Measurements from ENCODE around the gene SERPINA6. TPM values are rescaled to one million over a fixed set of nuclear protein-coding genes. Genes with fewer than 3 reads are reported as not detected.

Gene SERPINA6
- total RNA-seq, 4 donors from 2014 or later, result 0.48 to 0.82 (median 0.80) TPM; not detected in 1

DNA sequence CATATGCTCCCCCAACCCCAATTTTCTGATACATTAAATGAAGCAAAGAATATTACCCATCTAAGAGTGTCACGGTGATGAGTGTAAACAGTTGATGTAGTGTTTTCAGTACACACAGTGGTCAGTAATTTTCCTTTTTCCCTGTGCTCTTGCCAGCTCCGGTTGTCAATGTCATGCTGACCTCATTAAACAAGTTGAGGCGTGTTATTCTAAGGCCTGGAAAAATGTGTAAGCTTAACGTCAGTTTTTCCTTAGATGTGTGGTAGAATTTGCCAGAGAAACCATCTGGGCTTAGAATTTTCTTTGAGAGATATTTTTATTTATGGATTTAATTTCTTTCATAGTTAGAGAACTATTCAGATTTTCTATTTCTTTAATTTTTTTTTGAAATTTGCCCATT lies 11.7 kb upstream of the SERPINA6 start:
- DNase-seq, result no peak
- intact Hi-C loops (cut with DNase I; ENCODE audit: low total_unique reads), result no loop called here
- in situ Hi-C loops (cut with MboI; ENCODE audit: low pct_ligation_motif_present in 1 of 4, low pct_unique_long_range_greater_than_20kb in 1 of 4, low sequenced_read_pairs in 3 of 4), result no loop called here
- no peaks in the 10 kb centered on the region for H3K9me3 ChIP-seq
- H3K36me3 ChIP-seq, result no peaks in the 10 kb centered on the region
- H3K27ac ChIP-seq, result no peak overlapping the region
- H3K4me3 ChIP-seq, result no peak overlapping the region
- no peak for TF ChIP-seq POLR2A (IDR thresholded peaks at IDR 0.05)
- TF ChIP-seq, protein P1, sequence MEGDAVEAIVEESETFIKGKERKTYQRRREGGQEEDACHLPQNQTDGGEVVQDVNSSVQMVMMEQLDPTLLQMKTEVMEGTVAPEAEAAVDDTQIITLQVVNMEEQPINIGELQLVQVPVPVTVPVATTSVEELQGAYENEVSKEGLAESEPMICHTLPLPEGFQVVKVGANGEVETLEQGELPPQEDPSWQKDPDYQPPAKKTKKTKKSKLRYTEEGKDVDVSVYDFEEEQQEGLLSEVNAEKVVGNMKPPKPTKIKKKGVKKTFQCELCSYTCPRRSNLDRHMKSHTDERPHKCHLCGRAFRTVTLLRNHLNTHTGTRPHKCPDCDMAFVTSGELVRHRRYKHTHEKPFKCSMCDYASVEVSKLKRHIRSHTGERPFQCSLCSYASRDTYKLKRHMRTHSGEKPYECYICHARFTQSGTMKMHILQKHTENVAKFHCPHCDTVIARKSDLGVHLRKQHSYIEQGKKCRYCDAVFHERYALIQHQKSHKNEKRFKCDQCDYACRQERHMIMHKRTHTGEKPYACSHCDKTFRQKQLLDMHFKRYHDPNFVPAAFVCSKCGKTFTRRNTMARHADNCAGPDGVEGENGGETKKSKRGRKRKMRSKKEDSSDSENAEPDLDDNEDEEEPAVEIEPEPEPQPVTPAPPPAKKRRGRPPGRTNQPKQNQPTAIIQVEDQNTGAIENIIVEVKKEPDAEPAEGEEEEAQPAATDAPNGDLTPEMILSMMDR (IDR thresholded peaks at IDR 0.05), result no peak
- no peak for TF ChIP-seq EP300 (IDR thresholded peaks at IDR 0.05; ENCODE audit: low read depth)
- WGBS, 2 donors (ENCODE audit: low coverage in 1 of 2), result 52 to 57% methylated on average over 4 of the region's 4 CpGs
- H3K27me3 ChIP-seq, result no peaks in the 10 kb centered on the region
- peaks cover 0 to 6% (median 0%) of the 10 kb centered on the region in 4 donors for H3K4me1 ChIP-seq

- in situ Hi-C loops (cut with MboI; ENCODE audit: low pct_ligation_motif_present in 1 of 4, low pct_unique_long_range_greater_than_20kb in 1 of 4, low sequenced_read_pairs in 3 of 4) (no loop called here), intact Hi-C loops (cut with DNase I; ENCODE audit: low total_unique reads) (no loop called here)
- H3K27ac ChIP-seq, result no peak overlapping the region
Observed at GRCh38 chr14:94332587-94332986, 9.5 kb upstream of the SERPINA6 start.

GRCh38 chr14:94332063-94332583 lies 9.0 kb upstream of the SERPINA6 start:
- WGBS, 2 donors (ENCODE audit: low coverage in 1 of 2), result 74% methylated on average over 7 of the region's 7 CpGs; no CpG with 5 or more reads in 1 of the 2 donors
- H3K4me1 ChIP-seq, result no peaks in the 10 kb centered on the region
- no peak for DNase-seq
- no peak overlapping the region for H3K27ac ChIP-seq
- no peak overlapping the region for H3K4me3 ChIP-seq
- in situ Hi-C loops (cut with MboI; ENCODE audit: low pct_ligation_motif_present in 1 of 4, low pct_unique_long_range_greater_than_20kb in 1 of 4, low sequenced_read_pairs in 3 of 4), result no loop called here
- no peak for TF ChIP-seq EP300 (IDR thresholded peaks at IDR 0.05; ENCODE audit: low read depth)
- TF ChIP-seq POLR2A (IDR thresholded peaks at IDR 0.05), result no peak
- no peak for TF ChIP-seq POLR2AphosphoS5 (IDR thresholded peaks at IDR 0.05)
- TF ChIP-seq, protein P1 (IDR thresholded peaks at IDR 0.05), result no peak
- H3K36me3 ChIP-seq, result no peaks in the 10 kb centered on the region
- intact Hi-C loops (cut with DNase I; ENCODE audit: low total_unique reads), result no loop called here
- no peaks in the 10 kb centered on the region for H3K27me3 ChIP-seq
- no peaks in the 10 kb centered on the region for H3K9me3 ChIP-seq

More at GRCh38 chr14:94332587-94332986, 9.5 kb upstream of the SERPINA6 start:
- DNase-seq, result no peak
- no peak for TF ChIP-seq POLR2A (IDR thresholded peaks at IDR 0.05)
- Histone ChIP-seq H3K4me1 (no peaks in the 10 kb centered on the region), H3K4me3 (no peak overlapping the region), H3K36me3 (no peaks in the 10 kb centered on the region), H3K27me3 (no peaks in the 10 kb centered on the region), H3K9me3 (no peaks in the 10 kb centered on the region)

DNA sequence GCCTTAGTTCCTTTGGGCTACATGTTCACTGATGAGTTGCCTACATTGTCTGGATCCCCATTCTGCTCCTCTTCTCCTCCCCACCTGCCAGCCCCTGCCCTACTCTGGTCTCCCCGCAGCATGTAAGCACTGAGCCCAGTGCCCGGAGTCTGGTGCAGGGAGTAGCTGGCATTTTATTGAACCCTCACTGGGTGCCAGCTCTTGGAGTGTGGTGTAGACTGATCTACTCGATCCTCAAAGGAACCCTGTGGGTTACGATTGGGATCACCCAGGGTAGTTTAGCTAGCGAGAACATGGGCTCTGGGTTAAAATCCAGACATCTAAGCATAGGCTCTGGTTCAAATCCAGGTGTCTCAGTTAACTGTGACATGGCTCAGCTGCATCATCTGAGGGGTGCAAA lies 8.3 kb upstream of the SERPINA6 start:
- Histone ChIP-seq H3K4me3 (no peak overlapping the region), H3K4me1 (no peaks in the 10 kb centered on the region), H3K27me3 (no peaks in the 10 kb centered on the region), H3K36me3 (no peaks in the 10 kb centered on the region), H3K27ac (no peak overlapping the region), H3K9me3 (peaks cover 0 to 2% of the 10 kb centered on the region in 2 donors)
- in situ Hi-C loops (cut with MboI; ENCODE audit: low pct_ligation_motif_present in 1 of 4, low pct_unique_long_range_greater_than_20kb in 1 of 4, low sequenced_read_pairs in 3 of 4), result no loop called here
- WGBS, 2 donors (ENCODE audit: low coverage in 1 of 2), result 80 to 92% methylated on average over 1 to 5 of the region's 5 CpGs
- TF ChIP-seq POLR2A (IDR thresholded peaks at IDR 0.05) (no peak), EP300 (IDR thresholded peaks at IDR 0.05; ENCODE audit: low read depth) (no peak), POLR2AphosphoS5 (IDR thresholded peaks at IDR 0.05) (no peak)
- TF ChIP-seq, protein P1 (IDR thresholded peaks at IDR 0.05), result no peak
- no peak for DNase-seq
- intact Hi-C loops (cut with DNase I; ENCODE audit: low total_unique reads), result no loop called here

GRCh38 chr14:94330857-94331256 lies 7.7 kb upstream of the SERPINA6 start:
- Histone ChIP-seq H3K36me3 (no peaks in the 10 kb centered on the region), H3K4me3 (no peak overlapping the region), H3K4me1 (no peaks in the 10 kb centered on the region), H3K9me3 (peaks cover 0 to 3% of the 10 kb centered on the region in 2 donors), H3K27me3 (no peaks in the 10 kb centered on the region), H3K27ac (no peak overlapping the region)
- in situ Hi-C loops (cut with MboI; ENCODE audit: low pct_ligation_motif_present in 1 of 4, low pct_unique_long_range_greater_than_20kb in 1 of 4, low sequenced_read_pairs in 3 of 4), result no loop called here
- WGBS, 2 donors (ENCODE audit: low coverage in 1 of 2), result 60% methylated on average over 2 of the region's 2 CpGs; no CpG with 5 or more reads in 1 of the 2 donors
- TF ChIP-seq POLR2A (IDR thresholded peaks at IDR 0.05) (no peak), EP300 (IDR thresholded peaks at IDR 0.05; ENCODE audit: low read depth) (no peak), POLR2AphosphoS5 (IDR thresholded peaks at IDR 0.05) (no peak)
- TF ChIP-seq, protein P1 (IDR thresholded peaks at IDR 0.05), result no peak
- intact Hi-C loops (cut with DNase I; ENCODE audit: low total_unique reads), result no loop called here
- DNase-seq, result no peak
